H9 (cell line): Measurements from ENCODE around the gene GID8. TPM values are rescaled to one million over a fixed set of nuclear protein-coding genes. Genes with fewer than 3 reads are reported as not detected.

Experiments used
- DNase-seq: peaks from one replicate; pipeline ENCODE4 v3.0.0-alpha.2; 2017
- H2AFZ ChIP-seq: one replicate; pipeline ENCODE4 v1.6.1; 2013; ENCODE audit warnings: mild to moderate bottlenecking, low read length, control low read depth, moderate library complexity
- H2AK5ac ChIP-seq: 2 replicates; pipeline ENCODE4 v1.6.1; 2013; ENCODE audit warnings: low read length, control low read depth, mixed read lengths; ENCODE audit not compliant: insufficient read length
- H2BK120ac ChIP-seq: one replicate; pipeline ENCODE4 v1.6.1; 2013; ENCODE audit warnings: low read depth, mild to moderate bottlenecking, low read length, control low read depth, inconsistent platforms; ENCODE audit not compliant: poor library complexity, severe bottlenecking
- H2BK12ac ChIP-seq: 2 replicates; pipeline ENCODE4 v1.6.1; 2013; ENCODE audit warnings: low read length, control low read depth, mixed read lengths, low read depth; ENCODE audit not compliant: insufficient read length
- H2BK15ac ChIP-seq: 2 replicates; pipeline ENCODE4 v1.6.1; 2013; ENCODE audit warnings: low read depth, low read length, control low read depth
- H2BK20ac ChIP-seq: one replicate; pipeline ENCODE4 v1.6.1; 2013; ENCODE audit warnings: low read depth, mild to moderate bottlenecking, low read length, control low read depth, inconsistent platforms; ENCODE audit not compliant: poor library complexity, severe bottlenecking
- H2BK5ac ChIP-seq: 2 replicates; pipeline ENCODE4 v1.6.1; 2013; ENCODE audit warnings: low read length, control low read depth, mixed read lengths; ENCODE audit not compliant: insufficient read length
- H3K14ac ChIP-seq: 2 replicates; pipeline ENCODE4 v1.6.1; 2013; ENCODE audit warnings: low read length, control low read depth; ENCODE audit not compliant: insufficient read depth
- H3K18ac ChIP-seq: 2 replicates; pipeline ENCODE4 v1.6.1; 2013; ENCODE audit warnings: low read depth, mild to moderate bottlenecking, mixed read lengths, low read length, control low read depth; ENCODE audit not compliant: insufficient read length
- H3K23ac ChIP-seq: 2 replicates; pipeline ENCODE4 v1.6.1; 2013; ENCODE audit warnings: low read length, control low read depth, mixed read lengths, low read depth; ENCODE audit not compliant: insufficient read length
- H3K23me2 ChIP-seq: 2 replicates; pipeline ENCODE4 v1.6.1; 2013; ENCODE audit warnings: low read depth, mild to moderate bottlenecking, mixed read lengths, low read length, control low read depth; ENCODE audit not compliant: insufficient read length, poor library complexity, severe bottlenecking
- H3K27ac ChIP-seq: 2 replicates; pipeline ENCODE4 v1.5.1; 2013; ENCODE audit warnings: low read length, control low read depth, mixed read lengths, low read depth; ENCODE audit not compliant: insufficient read length
- H3K27me3 ChIP-seq: 2 replicates; pipeline ENCODE4 v1.6.1; 2013; ENCODE audit warnings: low read length, control low read depth, inconsistent platforms; ENCODE audit not compliant: insufficient read depth
- H3K4ac ChIP-seq: 2 replicates; pipeline ENCODE4 v1.6.1; 2013; ENCODE audit warnings: low read depth, mild to moderate bottlenecking, control low read depth, inconsistent platforms, low read length, moderate library complexity
- H3K4me1 ChIP-seq: 2 replicates; pipeline ENCODE4 v1.6.1; 2013; ENCODE audit warnings: low read length, control low read depth, inconsistent platforms; ENCODE audit not compliant: insufficient read depth
- H3K4me2 ChIP-seq: 2 replicates; pipeline ENCODE4 v1.6.1; 2013; ENCODE audit warnings: low read length, control low read depth, mixed read lengths; ENCODE audit not compliant: insufficient read length, insufficient read depth
- H3K56ac ChIP-seq: 2 replicates; pipeline ENCODE4 v1.6.1; 2013; ENCODE audit warnings: low read depth, mild to moderate bottlenecking, mixed read lengths, low read length, control low read depth; ENCODE audit not compliant: insufficient read length
- H3K79me1 ChIP-seq: 2 replicates; pipeline ENCODE4 v1.6.1; 2013; ENCODE audit warnings: low read depth, mild to moderate bottlenecking, moderate library complexity, low read length, control low read depth, inconsistent platforms; ENCODE audit not compliant: insufficient read depth, poor library complexity, severe bottlenecking
- H3K79me2 ChIP-seq: 2 replicates; pipeline ENCODE4 v1.6.1; 2013; ENCODE audit warnings: low read length, control low read depth, inconsistent platforms; ENCODE audit not compliant: insufficient read depth
- H3K9ac ChIP-seq: 2 replicates; pipeline ENCODE4 v1.6.1; 2013; ENCODE audit warnings: low read length, control low read depth, mixed read lengths; ENCODE audit not compliant: insufficient read length; ENCODE audit errors: extremely low read depth
- H3K9me3 ChIP-seq: one replicate; pipeline ENCODE4 v1.6.1; 2013; ENCODE audit warnings: low read depth, low read length, inconsistent platforms; ENCODE audit not compliant: control insufficient read depth
- H3T11ph ChIP-seq: one replicate; pipeline ENCODE4 v1.6.1; 2013; ENCODE audit warnings: mild to moderate bottlenecking, low read length, control low read depth, inconsistent platforms
- H4K20me1 ChIP-seq: one replicate; pipeline ENCODE4 v1.6.1; 2013; ENCODE audit not compliant: control insufficient read depth, insufficient read length, insufficient read depth
- H4K5ac ChIP-seq: 2 replicates; pipeline ENCODE4 v1.6.1; 2013; ENCODE audit warnings: low read depth, mild to moderate bottlenecking, mixed read lengths, low read length, control low read depth; ENCODE audit not compliant: insufficient read length
- H4K8ac ChIP-seq: replicated peaks from 2 replicates; pipeline ENCODE4 v1.6.1; 2013; ENCODE audit warnings: low read length, control low read depth, mixed read lengths, low read depth; ENCODE audit not compliant: insufficient read length
- H4K91ac ChIP-seq: 2 replicates; pipeline ENCODE4 v1.6.1; 2013; ENCODE audit warnings: low read depth, mild to moderate bottlenecking, moderate library complexity, mixed read lengths, low read length, control low read depth; ENCODE audit not compliant: insufficient read length
- H3K27ac Mint-ChIP-seq, 3 experiments: 2 replicates in 2 of 3; 3 replicates in 1 of 3; pipeline ENCODE4 v1.8.0; 2020 to 2021; ENCODE audit warnings: mixed read lengths in 3 of 3, mild to moderate bottlenecking in 1 of 3, moderate library complexity in 1 of 3
- H3K27me3 Mint-ChIP-seq: 2 replicates; pipeline ENCODE4 v1.8.0; 2021; ENCODE audit warnings: low read depth, mild to moderate bottlenecking, moderate library complexity, mixed read lengths
- H3K36me3 Mint-ChIP-seq, 3 experiments: 2 replicates in 2 of 3; 3 replicates in 1 of 3; pipeline ENCODE4 v1.8.0; 2020 to 2021; ENCODE audit warnings: low read depth in 3 of 3, mixed read lengths in 3 of 3; ENCODE audit not compliant: insufficient read depth in 1 of 3
- H3K4me1 Mint-ChIP-seq, 2 experiments: 2 replicates each; pipeline ENCODE4 v1.8.0; 2020; ENCODE audit warnings: mixed read lengths in 2 of 2
- H3K4me3 Mint-ChIP-seq, 2 experiments: 2 replicates in 1 of 2; 3 replicates in 1 of 2; pipeline ENCODE4 v1.8.0; 2020 to 2021; ENCODE audit warnings: mild to moderate bottlenecking in 2 of 2, mixed read lengths in 2 of 2, moderate library complexity in 1 of 2
- H3K9me3 Mint-ChIP-seq, 2 experiments: 2 replicates in 1 of 2; 3 replicates in 1 of 2; pipeline ENCODE4 v1.8.0; 2020; ENCODE audit warnings: mild to moderate bottlenecking in 2 of 2, mixed read lengths in 2 of 2, moderate library complexity in 1 of 2
- CTCF ChIP-seq: fragments of 200-600 bp; sonication (generic); conservative IDR thresholded peaks from 3 replicates; pipeline ENCODE4 v1.8.0; 2021; ENCODE audit warnings: antibody characterized with exemption, mild to moderate bottlenecking
- WGBS: extraction: QIAGEN DNeasy Blood & Tissue Kit; methylation state at CpG from one replicate; pipeline ENCODE4 v1.1.7; 2013; ENCODE audit warnings: missing lambda C conversion rate, low lambda C conversion rate, mixed read lengths; ENCODE audit not compliant: insufficient read length; ENCODE audit errors: extremely low coverage; 5-methylcytosine and 5-hydroxymethylcytosine counted together
- total RNA-seq: library from RNA; stranded (reverse); gene quantifications from 2 replicates; pipeline ENCODE4 v1.2.1, GENCODE V29; 2021

GID8 gene
- total RNA-seq, 1 experiment from 2014 or later, result 60.9 TPM

GRCh38 chr20:62977613-62978560, 39.9 kb downstream of the GID8 start:
- TF ChIP-seq CTCF, result no peak
- H3K4me1 ChIP-seq, result peaks cover 6% of the 10 kb centered on the region
- no peaks in the 10 kb centered on the region for H3K79me1 ChIP-seq
- no peak overlapping the region for H4K91ac ChIP-seq
- Mint-ChIP-seq H3K4me3 (no peak overlapping the region), H3K36me3 (no peaks in the 10 kb centered on the region), H3K27me3 (peaks cover 41% of the 10 kb centered on the region), H3K9me3 (no peaks in the 10 kb centered on the region), H3K4me1 (peaks cover 23 to 52% of the 10 kb centered on the region in 2 experiments), H3K27ac (no peak overlapping the region)
- no peak overlapping the region for H3K9ac ChIP-seq
- no peaks in the 10 kb centered on the region for H4K20me1 ChIP-seq
- H3K79me2 ChIP-seq, result no peaks in the 10 kb centered on the region
- no peak overlapping the region for H2BK5ac ChIP-seq
- H3K23ac ChIP-seq, result no peak overlapping the region
- H3K14ac ChIP-seq, result no peak overlapping the region
- H4K8ac ChIP-seq, result no peak overlapping the region
- peaks cover 3% of the 10 kb centered on the region for H3K23me2 ChIP-seq
- no peak overlapping the region for H2BK120ac ChIP-seq
- peaks cover 7% of the 10 kb centered on the region; the same call in 1 of the 2 replicates for H3K27me3 ChIP-seq
- no peak overlapping the region for H3K4ac ChIP-seq
- no peak overlapping the region for H3K56ac ChIP-seq
- WGBS, result no CpG with 5 or more reads among the region's 38 CpGs
- no peak overlapping the region for H2AK5ac ChIP-seq
- no peak overlapping the region for H2AFZ ChIP-seq
- H3T11ph ChIP-seq, result no peak overlapping the region
- H3K27ac ChIP-seq, result no peak overlapping the region
- H2BK20ac ChIP-seq, result no peak overlapping the region
- H3K4me2 ChIP-seq, result no peak overlapping the region
- no peak overlapping the region for H2BK15ac ChIP-seq
- no peak overlapping the region for H3K18ac ChIP-seq
- no peaks in the 10 kb centered on the region for H3K9me3 ChIP-seq
- DNase-seq, result no peak
- no peak overlapping the region for H2BK12ac ChIP-seq
- no peak overlapping the region for H4K5ac ChIP-seq
